HepG2 (cell line): ENCODE results near the gene KCNS1. TPM values are rescaled to one million over a fixed set of nuclear protein-coding genes. Genes with fewer than 3 reads are reported as not detected.

ENCODE experiments used
- ATAC-seq: fragments of 200-7000 bp; cut with Tn5 transposase; 3 replicates; pipeline ENCODE4 v1.9.1; 2020; ENCODE audit warnings: mild to moderate bottlenecking, moderate library complexity
- BruUV-seq: library from RNA; stranded (reverse); fragments of 400-500 nt; replicated peaks from 2 replicates; lab custom pipeline; 2021; lab: Mats Ljungman, UMichigan
- CTCF ChIA-PET: fragments of 300-600 bp; formaldehyde crosslinking; extraction: SDS; loops from one replicate; lab custom pipeline; 2021; ENCODE audit warnings: low total read pairs, inconsistent platforms, low intra/inter-chr PET ratio; lab: Yijun Ruan, JAX
- POLR2A ChIA-PET: fragments of 350-600 bp; sonication (Branson Sonifier 250); formaldehyde crosslinking; loops from one replicate; lab custom pipeline; 2020; ENCODE audit warnings: antibody characterized with exemption, inconsistent platforms; lab: Yijun Ruan, JAX
- DNase-seq: peaks from one replicate; pipeline ENCODE4 v3.0.0-alpha.2; 2015; ENCODE audit warnings: low spot score
- FAIRE-seq: peaks from 3 replicates; lab custom pipeline; 2011; peaks lifted over from hg19 to GRCh38; lab: Jason Lieb, UNC
- H2AFZ ChIP-seq: one replicate; pipeline ENCODE4 v1.6.1; 2011; ENCODE audit warnings: low read length, inconsistent platforms
- H3K27ac ChIP-seq: fragments of 300-600 bp; 3 replicates; pipeline ENCODE4 v1.8.0; 2011; ENCODE audit warnings: mixed run types, mild to moderate bottlenecking, mixed read lengths, low read length, inconsistent platforms; ENCODE audit not compliant: insufficient read depth; ENCODE audit errors: extremely low read length
- H3K27me3 ChIP-seq, 2 experiments: fragments of 200-600 bp in 1 of 2; 2 replicates in 1 of 2; 3 replicates in 1 of 2; pipeline versions ENCODE4 v1.6.0 to v1.8.0; 2011; ENCODE audit warnings: low read length in 2 of 2, mild to moderate bottlenecking in 2 of 2, moderate library complexity in 2 of 2, inconsistent platforms in 1 of 2; ENCODE audit not compliant: insufficient read depth in 2 of 2, control insufficient read depth in 1 of 2
- H3K36me3 ChIP-seq, 2 experiments: fragments of 200-600 bp in 1 of 2; replicated peaks in 1 of 2; 2 replicates in 1 of 2; 3 replicates in 1 of 2; pipeline versions ENCODE4 v1.5.1 to v1.8.0; 2011; ENCODE audit warnings: low read length in 2 of 2, inconsistent platforms in 1 of 2; ENCODE audit not compliant: insufficient read depth in 2 of 2, control insufficient read depth in 1 of 2
- H3K4me1 ChIP-seq: 2 replicates; pipeline ENCODE4 v1.5.1; 2012; ENCODE audit warnings: low read length, inconsistent platforms; ENCODE audit not compliant: insufficient read depth
- H3K4me2 ChIP-seq: 2 replicates; pipeline ENCODE4 v1.6.0; 2011; ENCODE audit warnings: low read depth, low read length, inconsistent platforms
- H3K4me3 ChIP-seq, 3 experiments: fragments of 200-600 bp in 1 of 3; sonication (generic), shearing (Covaris generic) in 1 of 3; replicated peaks in 1 of 3; 2 replicates each; pipeline ENCODE4 v1.5.1; 2011 to 2016; ENCODE audit warnings: low read length in 3 of 3, inconsistent platforms in 2 of 3, low read depth in 2 of 3, mild to moderate bottlenecking in 2 of 3, control low read depth in 1 of 3, mixed read lengths in 1 of 3; ENCODE audit not compliant: insufficient read depth in 1 of 3
- H3K79me2 ChIP-seq: one replicate; pipeline ENCODE4 v1.6.1; 2011; ENCODE audit warnings: low read length, inconsistent platforms; ENCODE audit not compliant: insufficient read depth
- H3K9ac ChIP-seq: 2 replicates; pipeline ENCODE4 v1.6.0; 2011; ENCODE audit warnings: mild to moderate bottlenecking, low read depth, low read length, inconsistent platforms; ENCODE audit not compliant: insufficient read depth
- H3K9me3 ChIP-seq: 2 replicates; pipeline ENCODE4 v1.5.1; 2012; ENCODE audit warnings: mild to moderate bottlenecking, low read length
- H4K20me1 ChIP-seq: 2 replicates; pipeline ENCODE4 v1.6.0; 2011; ENCODE audit warnings: inconsistent platforms, mild to moderate bottlenecking, low read length, moderate library complexity; ENCODE audit not compliant: insufficient read depth
- AKAP8 ChIP-seq: sonication (generic); formaldehyde crosslinking; IDR thresholded peaks from 2 replicates; pipeline ENCODE4 v1.5.1; 2020; ENCODE audit warnings: mild to moderate bottlenecking, missing genetic modification reagents
- JUNB ChIP-seq: sonication (generic); formaldehyde crosslinking; IDR thresholded peaks from 2 replicates; pipeline ENCODE4 v1.8.0; 2022; ENCODE audit warnings: missing genetic modification reagents, mild to moderate bottlenecking, borderline replicate concordance
- NFRKB ChIP-seq: fragments of 450-650 bp; IDR thresholded peaks from 2 replicates; pipeline ENCODE4 v1.6.1; 2017
- RAD51 ChIP-seq: fragments of 450-650 bp; IDR thresholded peaks from 2 replicates; pipeline ENCODE4 v1.6.1; 2016; ENCODE audit warnings: borderline replicate concordance
- RARA ChIP-seq: IDR thresholded peaks from 2 replicates; pipeline ENCODE4 v1.6.1; 2016; ENCODE audit warnings: missing genetic modification reagents, missing compliant biosample characterization
- TCF7L2 ChIP-seq: IDR thresholded peaks from 2 replicates; pipeline ENCODE4 v1.6.1; 2011; ENCODE audit warnings: mild to moderate bottlenecking, low read depth, low read length, moderate library complexity
- TFDP2 ChIP-seq: sonication (generic); formaldehyde crosslinking; IDR thresholded peaks from 2 replicates; pipeline ENCODE4 v1.4.0; 2020; ENCODE audit warnings: missing genetic modification reagents
- YEATS4 ChIP-seq: sonication (generic); formaldehyde crosslinking; IDR thresholded peaks from 2 replicates; pipeline ENCODE4 v1.4.0; 2020; ENCODE audit warnings: missing genetic modification reagents, borderline replicate concordance
- ZBTB7A ChIP-seq: sonication (generic); formaldehyde crosslinking; IDR thresholded peaks from 2 replicates; pipeline ENCODE4 v1.8.0; 2022; ENCODE audit warnings: mild to moderate bottlenecking, missing genetic modification reagents
- ZNF256 ChIP-seq: sonication (generic); formaldehyde crosslinking; conservative IDR thresholded peaks from 2 replicates; pipeline ENCODE4 v1.4.0; 2020; ENCODE audit warnings: missing genetic modification reagents
- ZNF556 ChIP-seq: sonication (generic); formaldehyde crosslinking; IDR thresholded peaks from 2 replicates; pipeline ENCODE4 v1.4.0; 2020; ENCODE audit warnings: mild to moderate bottlenecking, missing genetic modification reagents, borderline replicate concordance
- WGBS: methylation state at CpG from one replicate; pipeline ENCODE4 v1.1.6; 2017; ENCODE audit warnings: low lambda C conversion rate; 5-methylcytosine and 5-hydroxymethylcytosine counted together
- in situ Hi-C: cut with HindIII; loops from 2 replicates; pipeline ENCODE4 v1.10.0; 2017; ENCODE audit warnings: low pct_unique_long_range_greater_than_20kb; ENCODE audit not compliant: extremely low pct_ligation_motif_present
- intact Hi-C: fragments of 100-400 bp; cut with micrococcal nuclease; formaldehyde crosslinking; loops from one replicate; pipeline ENCODE4 v1.10.0; 2022; ENCODE audit not compliant: unreplicated experiment
- polyA plus RNA-seq, 8 experiments: library from polyadenylated mRNA; depleted of rRNA in 3 of 8; stranded (reverse) in 7 of 8; unstranded in 1 of 8; fragments of >200 nt; fragmentation: Illumina TruSeq in 4 of 8; extraction: Trizol in 4 of 8; gene quantifications; 2 replicates each; pipeline versions ENCODE4 v1.2.1 to v1.2.3, GENCODE V29; 2011 to 2016; ENCODE audit warnings: low read depth in 4 of 8, missing spikeins in 1 of 8, mixed read lengths in 1 of 8; ENCODE audit not compliant: insufficient read depth in 1 of 8
- total RNA-seq, 5 experiments: library from RNA; depleted of rRNA; stranded (reverse); fragments of >200 nt; fragmentation: Illumina TruSeq; extraction: Trizol; gene quantifications; 2 replicates each; pipeline ENCODE4 v1.2.3, GENCODE V29; 2016; ENCODE audit warnings: low read depth in 1 of 5
- TF ChIP-seq, protein P1 (sequence below): sonication (generic); formaldehyde crosslinking; IDR thresholded peaks from 2 replicates; pipeline ENCODE4; 2020; ENCODE audit warnings: missing genetic modification reagents, mild to moderate bottlenecking, borderline replicate concordance
- TF ChIP-seq, protein P2 (sequence below): sonication (generic); formaldehyde crosslinking; IDR thresholded peaks from 2 replicates; pipeline ENCODE4 v1.5.0; 2020; ENCODE audit warnings: missing genetic modification reagents
- TF ChIP-seq, protein P3 (sequence below): conservative IDR thresholded peaks from 2 replicates; pipeline ENCODE4 v1.6.1; 2018; ENCODE audit warnings: missing genetic modification reagents
- TF ChIP-seq, protein P4 (sequence below): sonication (generic); formaldehyde crosslinking; conservative IDR thresholded peaks from 2 replicates; pipeline ENCODE4 v1.4.0; 2020; ENCODE audit warnings: mild to moderate bottlenecking, missing genetic modification reagents, moderate library complexity

KCNS1 gene
- total and polyA plus RNA-seq, 2 of the 13 experiments (the other 11 are each of a cell fraction or from before 2014, with no cell fraction given), result 0.03 TPM; not detected in 1

DNA sequence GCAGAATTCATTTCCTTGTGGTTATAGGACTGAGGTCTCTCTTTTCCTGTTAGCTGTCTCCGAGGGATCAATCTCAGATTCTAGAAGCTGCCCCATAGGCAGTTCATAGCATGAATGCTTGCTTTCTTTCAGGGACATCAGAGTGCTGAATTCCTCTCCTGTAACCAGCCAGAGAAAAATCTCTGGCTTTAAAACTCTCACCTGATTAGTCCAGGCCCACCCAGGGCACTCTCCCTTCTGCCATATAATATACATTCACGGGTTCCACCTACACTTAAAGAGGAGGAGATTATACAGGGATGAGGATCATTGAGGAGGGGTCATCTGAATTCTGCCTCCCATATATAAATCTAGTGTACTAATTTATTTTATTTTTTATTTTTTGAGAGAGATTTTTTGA, 2.1 kb upstream of the KCNS1 start:
- Histone ChIP-seq H3K27ac (no peak overlapping the region), H3K9ac (no peak overlapping the region), H3K9me3 (no peaks in the 10 kb centered on the region), H4K20me1 (no peaks in the 10 kb centered on the region), H3K36me3 (no peaks in the 10 kb centered on the region), H3K4me2 (no peak overlapping the region), H3K4me1 (peaks cover 12% of the 10 kb centered on the region), H3K4me3 (no peak overlapping the region), H3K27me3 (peaks cover 1 to 35% of the 10 kb centered on the region in 2 experiments), H2AFZ (no peak overlapping the region), H3K79me2 (no peaks in the 10 kb centered on the region)
- TF ChIP-seq ZNF256 (CRISPR knock-in tag), result no peak
- no peak for TF ChIP-seq AKAP8 (CRISPR knock-in tag)
- TF ChIP-seq NFRKB, result no peak
- TF ChIP-seq YEATS4 (CRISPR knock-in tag), result no peak
- TF ChIP-seq, protein P1, sequence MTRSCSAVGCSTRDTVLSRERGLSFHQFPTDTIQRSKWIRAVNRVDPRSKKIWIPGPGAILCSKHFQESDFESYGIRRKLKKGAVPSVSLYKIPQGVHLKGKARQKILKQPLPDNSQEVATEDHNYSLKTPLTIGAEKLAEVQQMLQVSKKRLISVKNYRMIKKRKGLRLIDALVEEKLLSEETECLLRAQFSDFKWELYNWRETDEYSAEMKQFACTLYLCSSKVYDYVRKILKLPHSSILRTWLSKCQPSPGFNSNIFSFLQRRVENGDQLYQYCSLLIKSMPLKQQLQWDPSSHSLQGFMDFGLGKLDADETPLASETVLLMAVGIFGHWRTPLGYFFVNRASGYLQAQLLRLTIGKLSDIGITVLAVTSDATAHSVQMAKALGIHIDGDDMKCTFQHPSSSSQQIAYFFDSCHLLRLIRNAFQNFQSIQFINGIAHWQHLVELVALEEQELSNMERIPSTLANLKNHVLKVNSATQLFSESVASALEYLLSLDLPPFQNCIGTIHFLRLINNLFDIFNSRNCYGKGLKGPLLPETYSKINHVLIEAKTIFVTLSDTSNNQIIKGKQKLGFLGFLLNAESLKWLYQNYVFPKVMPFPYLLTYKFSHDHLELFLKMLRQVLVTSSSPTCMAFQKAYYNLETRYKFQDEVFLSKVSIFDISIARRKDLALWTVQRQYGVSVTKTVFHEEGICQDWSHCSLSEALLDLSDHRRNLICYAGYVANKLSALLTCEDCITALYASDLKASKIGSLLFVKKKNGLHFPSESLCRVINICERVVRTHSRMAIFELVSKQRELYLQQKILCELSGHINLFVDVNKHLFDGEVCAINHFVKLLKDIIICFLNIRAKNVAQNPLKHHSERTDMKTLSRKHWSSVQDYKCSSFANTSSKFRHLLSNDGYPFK, result no peak
- no peak for TF ChIP-seq JUNB (CRISPR knock-in tag)
- TF ChIP-seq, protein P2, sequence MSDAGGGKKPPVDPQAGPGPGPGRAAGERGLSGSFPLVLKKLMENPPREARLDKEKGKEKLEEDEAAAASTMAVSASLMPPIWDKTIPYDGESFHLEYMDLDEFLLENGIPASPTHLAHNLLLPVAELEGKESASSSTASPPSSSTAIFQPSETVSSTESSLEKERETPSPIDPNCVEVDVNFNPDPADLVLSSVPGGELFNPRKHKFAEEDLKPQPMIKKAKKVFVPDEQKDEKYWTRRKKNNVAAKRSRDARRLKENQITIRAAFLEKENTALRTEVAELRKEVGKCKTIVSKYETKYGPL (CRISPR knock-in tag), result no peak
- no peak for TF ChIP-seq RAD51
- no peak for TF ChIP-seq TFDP2 (CRISPR knock-in tag)
- TF ChIP-seq ZNF556 (CRISPR knock-in tag), result no peak
- TF ChIP-seq RARA (CRISPR knock-in tag), result no peak
- no peak for TF ChIP-seq TCF7L2
- TF ChIP-seq, protein P3, sequence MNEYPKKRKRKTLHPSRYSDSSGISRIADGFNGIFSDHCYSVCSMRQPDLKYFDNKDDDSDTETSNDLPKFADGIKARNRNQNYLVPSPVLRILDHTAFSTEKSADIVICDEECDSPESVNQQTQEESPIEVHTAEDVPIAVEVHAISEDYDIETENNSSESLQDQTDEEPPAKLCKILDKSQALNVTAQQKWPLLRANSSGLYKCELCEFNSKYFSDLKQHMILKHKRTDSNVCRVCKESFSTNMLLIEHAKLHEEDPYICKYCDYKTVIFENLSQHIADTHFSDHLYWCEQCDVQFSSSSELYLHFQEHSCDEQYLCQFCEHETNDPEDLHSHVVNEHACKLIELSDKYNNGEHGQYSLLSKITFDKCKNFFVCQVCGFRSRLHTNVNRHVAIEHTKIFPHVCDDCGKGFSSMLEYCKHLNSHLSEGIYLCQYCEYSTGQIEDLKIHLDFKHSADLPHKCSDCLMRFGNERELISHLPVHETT (CRISPR knock-in tag), result no peak
- no peak for TF ChIP-seq ZBTB7A (CRISPR knock-in tag)
- TF ChIP-seq, protein P4, sequence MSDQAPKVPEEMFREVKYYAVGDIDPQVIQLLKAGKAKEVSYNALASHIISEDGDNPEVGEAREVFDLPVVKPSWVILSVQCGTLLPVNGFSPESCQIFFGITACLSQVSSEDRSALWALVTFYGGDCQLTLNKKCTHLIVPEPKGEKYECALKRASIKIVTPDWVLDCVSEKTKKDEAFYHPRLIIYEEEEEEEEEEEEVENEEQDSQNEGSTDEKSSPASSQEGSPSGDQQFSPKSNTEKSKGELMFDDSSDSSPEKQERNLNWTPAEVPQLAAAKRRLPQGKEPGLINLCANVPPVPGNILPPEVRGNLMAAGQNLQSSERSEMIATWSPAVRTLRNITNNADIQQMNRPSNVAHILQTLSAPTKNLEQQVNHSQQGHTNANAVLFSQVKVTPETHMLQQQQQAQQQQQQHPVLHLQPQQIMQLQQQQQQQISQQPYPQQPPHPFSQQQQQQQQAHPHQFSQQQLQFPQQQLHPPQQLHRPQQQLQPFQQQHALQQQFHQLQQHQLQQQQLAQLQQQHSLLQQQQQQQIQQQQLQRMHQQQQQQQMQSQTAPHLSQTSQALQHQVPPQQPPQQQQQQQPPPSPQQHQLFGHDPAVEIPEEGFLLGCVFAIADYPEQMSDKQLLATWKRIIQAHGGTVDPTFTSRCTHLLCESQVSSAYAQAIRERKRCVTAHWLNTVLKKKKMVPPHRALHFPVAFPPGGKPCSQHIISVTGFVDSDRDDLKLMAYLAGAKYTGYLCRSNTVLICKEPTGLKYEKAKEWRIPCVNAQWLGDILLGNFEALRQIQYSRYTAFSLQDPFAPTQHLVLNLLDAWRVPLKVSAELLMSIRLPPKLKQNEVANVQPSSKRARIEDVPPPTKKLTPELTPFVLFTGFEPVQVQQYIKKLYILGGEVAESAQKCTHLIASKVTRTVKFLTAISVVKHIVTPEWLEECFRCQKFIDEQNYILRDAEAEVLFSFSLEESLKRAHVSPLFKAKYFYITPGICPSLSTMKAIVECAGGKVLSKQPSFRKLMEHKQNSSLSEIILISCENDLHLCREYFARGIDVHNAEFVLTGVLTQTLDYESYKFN (CRISPR knock-in tag), result no peak
- WGBS, result 34% methylated on average over 2 of the region's 2 CpGs
- no TSS peak for BruUV-seq
- ATAC-seq, result no peak
- ChIA-PET CTCF (no interaction called here), POLR2A (no interaction called here)
- no peak for DNase-seq
- intact Hi-C loops (no loop called here), in situ Hi-C loops (no loop called here)
- no peak for FAIRE-seq
